ENCODE data around the gene BRPF1. TPM values are rescaled to one million over a fixed set of nuclear protein-coding genes. Genes with fewer than 3 reads are reported as not detected.

Gene BRPF1, protein sequence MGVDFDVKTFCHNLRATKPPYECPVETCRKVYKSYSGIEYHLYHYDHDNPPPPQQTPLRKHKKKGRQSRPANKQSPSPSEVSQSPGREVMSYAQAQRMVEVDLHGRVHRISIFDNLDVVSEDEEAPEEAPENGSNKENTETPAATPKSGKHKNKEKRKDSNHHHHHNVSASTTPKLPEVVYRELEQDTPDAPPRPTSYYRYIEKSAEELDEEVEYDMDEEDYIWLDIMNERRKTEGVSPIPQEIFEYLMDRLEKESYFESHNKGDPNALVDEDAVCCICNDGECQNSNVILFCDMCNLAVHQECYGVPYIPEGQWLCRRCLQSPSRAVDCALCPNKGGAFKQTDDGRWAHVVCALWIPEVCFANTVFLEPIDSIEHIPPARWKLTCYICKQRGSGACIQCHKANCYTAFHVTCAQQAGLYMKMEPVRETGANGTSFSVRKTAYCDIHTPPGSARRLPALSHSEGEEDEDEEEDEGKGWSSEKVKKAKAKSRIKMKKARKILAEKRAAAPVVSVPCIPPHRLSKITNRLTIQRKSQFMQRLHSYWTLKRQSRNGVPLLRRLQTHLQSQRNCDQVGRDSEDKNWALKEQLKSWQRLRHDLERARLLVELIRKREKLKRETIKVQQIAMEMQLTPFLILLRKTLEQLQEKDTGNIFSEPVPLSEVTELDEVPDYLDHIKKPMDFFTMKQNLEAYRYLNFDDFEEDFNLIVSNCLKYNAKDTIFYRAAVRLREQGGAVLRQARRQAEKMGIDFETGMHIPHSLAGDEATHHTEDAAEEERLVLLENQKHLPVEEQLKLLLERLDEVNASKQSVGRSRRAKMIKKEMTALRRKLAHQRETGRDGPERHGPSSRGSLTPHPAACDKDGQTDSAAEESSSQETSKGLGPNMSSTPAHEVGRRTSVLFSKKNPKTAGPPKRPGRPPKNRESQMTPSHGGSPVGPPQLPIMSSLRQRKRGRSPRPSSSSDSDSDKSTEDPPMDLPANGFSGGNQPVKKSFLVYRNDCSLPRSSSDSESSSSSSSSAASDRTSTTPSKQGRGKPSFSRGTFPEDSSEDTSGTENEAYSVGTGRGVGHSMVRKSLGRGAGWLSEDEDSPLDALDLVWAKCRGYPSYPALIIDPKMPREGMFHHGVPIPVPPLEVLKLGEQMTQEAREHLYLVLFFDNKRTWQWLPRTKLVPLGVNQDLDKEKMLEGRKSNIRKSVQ (N-terminal part only)
- 10 to 100 TPM; 16.6 to 17.6 TPM for total RNA-seq
- polyA plus RNA-seq: 1 to 10 TPM; 4.1 to 6.6 TPM
- long read RNA-seq, donor 1, full-length matches to known transcripts: 1 of 18 reads
- long read RNA-seq, donor 1, partial matches to known transcripts: 13 of 18 reads
- long read RNA-seq, donor 1, other reads (novel, unspliced or antisense): 4 of 18 reads
- long read RNA-seq, donor 2, full-length matches to known transcripts: 1 of 13 reads
- long read RNA-seq, donor 2, partial matches to known transcripts: 6 of 13 reads
- long read RNA-seq, donor 2, other reads (novel, unspliced or antisense): 6 of 13 reads

DNA sequence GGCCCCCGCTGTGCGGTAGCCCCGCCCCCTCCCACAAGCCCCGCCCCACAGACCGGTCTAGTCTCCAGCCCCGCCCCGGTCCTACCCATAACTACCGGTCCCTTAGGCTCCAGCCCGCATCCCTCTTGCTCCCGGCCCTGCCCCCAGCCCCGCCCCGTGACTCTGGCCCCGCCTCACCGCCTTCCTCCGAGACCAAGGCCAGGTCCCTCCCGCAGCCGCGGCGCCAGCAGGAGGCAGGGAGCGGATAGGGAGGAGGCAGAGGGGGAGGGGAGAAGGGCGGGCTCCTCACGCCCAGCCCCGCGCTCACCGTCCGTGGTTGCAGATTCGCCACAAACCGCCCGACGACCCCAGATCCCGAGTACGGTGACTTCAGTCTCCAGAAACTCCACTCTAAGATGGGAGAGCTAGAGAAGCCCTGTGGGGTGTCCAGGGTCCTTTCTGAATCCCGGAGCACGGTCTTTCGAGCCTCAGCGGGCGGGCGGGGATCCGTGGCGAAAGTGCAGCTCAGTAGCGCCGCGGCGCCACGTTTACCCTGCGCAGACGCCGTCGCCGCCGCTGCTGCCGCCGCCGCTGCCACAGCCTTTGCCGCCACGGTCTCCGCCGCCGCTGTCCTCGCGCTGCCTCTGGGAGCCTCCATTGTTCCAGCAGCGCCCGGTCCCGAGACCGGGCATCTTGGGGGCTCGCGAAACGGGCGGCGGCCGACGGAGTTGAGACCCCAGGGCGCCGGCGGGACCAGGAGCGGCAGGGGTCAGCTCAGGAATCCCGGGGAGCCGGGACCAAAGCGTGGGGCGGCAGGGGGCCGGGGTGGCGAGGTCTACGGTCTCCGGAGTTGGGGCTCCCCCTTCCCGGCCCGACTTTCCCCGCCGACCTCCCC lies at the start of gene BRPF1:
Gene BRPF1, plus strand, starts transcription at position 530 of the 874 bp plus-strand sequence. CDS start 2,406 bp downstream, outside the sequence.
- H3K9me3 ChIP-seq (ENCODE audit: control insufficient read depth, low read length): no peaks in the 10 kb centered on the region
- intact Hi-C loops (cut with DNase I): loop anchor here in 1 of 2 donors (1.0 to 5.0 kb wide), 2 partner anchors 18 to 201 kb away; partner anchors contain the start of genes CRELD1 and OGG1
- H3K4me3 ChIP-seq (ENCODE audit: low read length in 2 of 2): peak within 1 kb of the TSS; percentile 78 to 88
- DNase-seq: peak; percentile 100
- H3K27me3 ChIP-seq (ENCODE audit: control insufficient read depth in 1 of 2, insufficient read depth in 2 of 2, low read length in 1 of 2): no peaks in the 10 kb centered on the region
- peak within 1 kb of the TSS; percentile 30 to 96 for H3K27ac ChIP-seq (ENCODE audit: low read depth in 1 of 2, low read length in 2 of 2)
- WGBS, 2 donors: 0 to 1% methylated on average over 76 to 88 of the region's 88 CpGs
- no peaks in the 10 kb centered on the region for H3K36me3 ChIP-seq (ENCODE audit: control insufficient read depth in 1 of 2, insufficient read depth in 2 of 2, low read length in 1 of 2)
- no peaks in the 10 kb centered on the region for H3K4me1 ChIP-seq (ENCODE audit: control insufficient read depth in 1 of 2, insufficient read depth in 2 of 2, low read length in 2 of 2)
- ATAC-seq (ENCODE audit: low FRiP score): peak; percentile 100

DNA sequence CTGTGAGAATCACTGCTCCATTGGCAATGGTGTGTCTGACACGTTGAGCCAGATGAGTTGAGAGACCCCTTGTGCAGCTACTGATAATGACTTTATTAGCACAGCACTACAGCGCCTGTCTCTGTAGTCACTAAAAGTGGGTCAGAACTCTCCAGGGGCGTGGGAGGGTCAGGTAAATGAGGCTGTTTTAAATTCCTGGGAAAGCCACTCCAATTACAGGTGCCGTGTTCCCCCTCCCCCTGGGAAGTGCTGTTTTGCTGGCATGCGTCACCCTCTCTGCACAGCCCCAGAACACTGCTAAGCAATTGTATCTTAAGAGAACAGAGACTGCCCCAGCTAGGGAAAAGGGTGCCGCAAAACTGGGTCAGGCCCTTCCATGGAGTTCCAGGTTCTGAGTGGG lies 49.4 kb upstream of the BRPF1 start:
- intact Hi-C loops (cut with DNase I): no loop called here
- Histone ChIP-seq H3K27me3 (ENCODE audit: control insufficient read depth in 1 of 2, insufficient read depth in 2 of 2, low read length in 1 of 2) (no peaks in the 10 kb centered on the region), H3K36me3 (ENCODE audit: control insufficient read depth in 1 of 2, insufficient read depth in 2 of 2, low read length in 1 of 2) (peaks cover 20 to 43% of the 10 kb centered on the region in 2 donors), H3K27ac (ENCODE audit: low read depth in 1 of 2, low read length in 2 of 2) (no peak overlapping the region), H3K9me3 (ENCODE audit: control insufficient read depth, low read length) (no peaks in the 10 kb centered on the region), H3K4me3 (ENCODE audit: low read length in 2 of 2) (no peak overlapping the region), H3K4me1 (ENCODE audit: control insufficient read depth in 1 of 2, insufficient read depth in 2 of 2, low read length in 2 of 2) (no peaks in the 10 kb centered on the region)
- ATAC-seq (ENCODE audit: low FRiP score): no peak
- no peak for DNase-seq
- 86% methylated on average over 6 of the region's 6 CpGs for WGBS, 2 donors

DNA sequence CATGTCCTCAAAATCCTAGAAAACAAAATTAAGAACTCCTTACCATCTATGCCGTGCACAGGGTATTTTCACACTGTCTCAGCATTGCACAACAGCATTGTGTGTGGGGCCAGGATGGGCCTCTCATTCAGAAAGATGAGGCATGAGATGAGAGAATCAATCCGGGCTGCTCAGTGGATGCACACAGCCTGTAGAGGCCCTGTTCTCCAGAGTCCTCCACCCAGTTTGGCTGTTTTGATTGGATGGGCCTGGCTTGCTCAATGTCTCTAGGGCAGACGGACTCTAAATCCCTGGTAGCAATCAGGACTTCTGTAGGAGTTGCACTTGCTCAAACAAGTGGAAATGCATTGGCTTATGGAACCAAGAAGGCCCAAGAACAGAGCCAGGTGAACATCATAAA lies 48.1 kb upstream of the BRPF1 start:
- Histone ChIP-seq H3K27ac (ENCODE audit: low read depth in 1 of 2, low read length in 2 of 2) (no peak overlapping the region), H3K27me3 (ENCODE audit: control insufficient read depth in 1 of 2, insufficient read depth in 2 of 2, low read length in 1 of 2) (no peaks in the 10 kb centered on the region), H3K36me3 (ENCODE audit: control insufficient read depth in 1 of 2, insufficient read depth in 2 of 2, low read length in 1 of 2) (peaks cover 16 to 44% of the 10 kb centered on the region in 2 donors), H3K4me1 (ENCODE audit: control insufficient read depth in 1 of 2, insufficient read depth in 2 of 2, low read length in 2 of 2) (no peaks in the 10 kb centered on the region), H3K4me3 (ENCODE audit: low read length in 2 of 2) (no peak overlapping the region), H3K9me3 (ENCODE audit: control insufficient read depth, low read length) (no peaks in the 10 kb centered on the region)
- no peak for DNase-seq
- WGBS, 2 donors: 83 to 87% methylated on average over 3 of the region's 3 CpGs
- ATAC-seq (ENCODE audit: low FRiP score): no peak
- intact Hi-C loops (cut with DNase I): no loop called here

DNA sequence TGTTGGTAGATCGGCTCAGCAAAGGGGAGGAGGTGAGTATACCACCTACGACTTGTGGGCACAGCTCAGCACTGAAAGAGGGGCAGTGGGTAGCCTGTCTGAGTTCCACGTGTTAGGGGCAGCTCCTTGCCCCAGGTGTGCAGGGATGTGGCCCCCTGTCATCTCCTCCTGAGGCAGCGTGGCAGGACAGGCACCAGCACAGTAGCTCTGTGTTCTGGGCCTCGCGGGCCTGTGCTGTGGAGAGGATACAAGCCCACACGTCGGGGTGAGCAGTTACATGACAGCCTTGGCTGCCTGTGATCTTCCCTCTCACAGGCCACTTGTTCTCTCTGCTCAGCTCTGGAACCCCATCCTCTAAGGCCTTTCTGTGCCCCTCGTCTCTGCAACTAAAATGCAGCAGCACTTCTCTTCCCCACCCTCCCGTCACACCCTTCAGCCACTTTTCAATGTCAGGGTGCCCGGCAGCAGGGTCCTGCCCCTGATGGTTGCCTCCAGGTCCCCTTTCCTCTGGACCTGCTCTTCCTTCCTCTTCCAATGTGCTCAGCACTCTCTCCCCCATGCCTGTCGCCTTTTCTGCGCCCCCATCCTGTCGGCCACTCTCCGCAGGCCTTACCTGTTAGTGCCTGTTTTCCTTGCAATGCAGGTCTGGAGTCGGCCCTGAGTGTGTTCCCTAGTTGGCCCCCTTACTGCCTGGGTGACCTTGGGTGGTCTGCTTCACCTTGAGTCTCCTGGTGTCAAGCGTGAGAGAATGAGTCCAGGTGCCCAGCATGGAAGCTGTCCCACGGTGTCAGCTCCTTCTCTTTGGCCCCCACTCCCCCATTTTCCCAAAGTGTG lies 46.1 kb upstream of the BRPF1 start:
- intact Hi-C loops (cut with DNase I): no loop called here
- Histone ChIP-seq H3K4me1 (ENCODE audit: control insufficient read depth in 1 of 2, insufficient read depth in 2 of 2, low read length in 2 of 2) (no peaks in the 10 kb centered on the region), H3K27me3 (ENCODE audit: control insufficient read depth in 1 of 2, insufficient read depth in 2 of 2, low read length in 1 of 2) (no peaks in the 10 kb centered on the region), H3K27ac (ENCODE audit: low read depth in 1 of 2, low read length in 2 of 2) (no peak overlapping the region), H3K36me3 (ENCODE audit: control insufficient read depth in 1 of 2, insufficient read depth in 2 of 2, low read length in 1 of 2) (peaks cover 11 to 41% of the 10 kb centered on the region in 2 donors), H3K4me3 (ENCODE audit: low read length in 2 of 2) (no peak overlapping the region), H3K9me3 (ENCODE audit: control insufficient read depth, low read length) (no peaks in the 10 kb centered on the region)
- WGBS, 2 donors: 92 to 94% methylated on average over 17 to 18 of the region's 18 CpGs
- DNase-seq (peak in 1 of 2 donors; percentile 48), ATAC-seq (ENCODE audit: low FRiP score) (no peak)

DNA sequence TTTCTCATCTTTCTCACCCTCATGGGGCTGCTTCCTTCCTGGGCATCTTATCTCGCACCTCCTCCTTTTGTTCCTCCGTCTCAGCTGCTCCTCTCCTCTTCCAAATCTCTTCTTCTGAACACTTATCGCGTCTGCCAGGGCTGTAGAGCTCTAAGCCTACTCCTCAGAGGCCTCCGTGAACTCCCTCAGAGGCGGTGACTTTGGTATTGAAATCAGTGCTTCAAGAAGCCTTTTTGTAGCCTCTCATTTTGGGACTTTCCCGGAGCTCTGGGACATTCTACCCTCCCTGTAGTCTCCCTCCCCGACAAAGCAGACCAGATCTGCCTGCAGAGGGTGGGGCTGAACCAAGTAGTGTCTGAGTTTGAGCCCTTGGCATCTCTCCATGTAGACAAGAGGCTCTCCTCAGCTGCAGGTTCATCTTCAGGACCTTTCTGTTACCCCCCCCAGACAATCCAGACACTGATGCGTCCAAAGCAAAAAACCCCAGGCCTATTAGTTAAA lies 45.4 kb upstream of the BRPF1 start:
- ATAC-seq (ENCODE audit: low FRiP score) (no peak), DNase-seq (no peak)
- Histone ChIP-seq H3K4me1 (ENCODE audit: control insufficient read depth in 1 of 2, insufficient read depth in 2 of 2, low read length in 2 of 2) (no peaks in the 10 kb centered on the region), H3K27ac (ENCODE audit: low read depth in 1 of 2, low read length in 2 of 2) (no peak overlapping the region), H3K36me3 (ENCODE audit: control insufficient read depth in 1 of 2, insufficient read depth in 2 of 2, low read length in 1 of 2) (peaks cover 11 to 39% of the 10 kb centered on the region in 2 donors), H3K27me3 (ENCODE audit: control insufficient read depth in 1 of 2, insufficient read depth in 2 of 2, low read length in 1 of 2) (no peaks in the 10 kb centered on the region), H3K9me3 (ENCODE audit: control insufficient read depth, low read length) (no peaks in the 10 kb centered on the region), H3K4me3 (ENCODE audit: low read length in 2 of 2) (no peak overlapping the region)
- WGBS, 2 donors: 88 to 89% methylated on average over 9 of the region's 9 CpGs
- intact Hi-C loops (cut with DNase I): no loop called here

DNA sequence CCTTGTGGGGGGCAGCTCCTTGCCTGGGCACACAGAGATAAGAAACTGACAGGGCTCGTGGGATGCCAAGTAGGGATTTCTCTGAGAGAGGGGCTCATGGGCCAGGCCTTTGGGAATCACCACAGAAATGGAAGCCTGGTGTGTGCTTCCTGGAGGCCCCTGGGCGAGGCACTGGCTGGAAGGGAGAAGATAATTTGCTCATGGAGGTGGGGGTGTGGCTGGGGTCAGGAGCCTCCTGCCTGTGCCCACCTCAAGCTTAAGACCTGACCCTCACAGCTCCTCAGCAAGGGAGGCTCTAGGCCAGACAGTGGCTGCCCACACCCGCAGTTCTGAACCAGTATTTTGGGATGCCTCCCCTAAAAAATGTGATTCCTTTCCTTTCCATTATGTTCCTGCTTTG lies 44.8 kb upstream of the BRPF1 start:
- Histone ChIP-seq H3K4me1 (ENCODE audit: control insufficient read depth in 1 of 2, insufficient read depth in 2 of 2, low read length in 2 of 2) (no peaks in the 10 kb centered on the region), H3K9me3 (ENCODE audit: control insufficient read depth, low read length) (no peaks in the 10 kb centered on the region), H3K4me3 (ENCODE audit: low read length in 2 of 2) (no peak overlapping the region), H3K27me3 (ENCODE audit: control insufficient read depth in 1 of 2, insufficient read depth in 2 of 2, low read length in 1 of 2) (no peaks in the 10 kb centered on the region), H3K27ac (ENCODE audit: low read depth in 1 of 2, low read length in 2 of 2) (no peak overlapping the region), H3K36me3 (ENCODE audit: control insufficient read depth in 1 of 2, insufficient read depth in 2 of 2, low read length in 1 of 2) (peaks cover 11 to 41% of the 10 kb centered on the region in 2 donors)
- WGBS, 2 donors: 89 to 92% methylated on average over 3 of the region's 3 CpGs
- intact Hi-C loops (cut with DNase I): no loop called here
- DNase-seq (no peak), ATAC-seq (ENCODE audit: low FRiP score) (no peak)

DNA sequence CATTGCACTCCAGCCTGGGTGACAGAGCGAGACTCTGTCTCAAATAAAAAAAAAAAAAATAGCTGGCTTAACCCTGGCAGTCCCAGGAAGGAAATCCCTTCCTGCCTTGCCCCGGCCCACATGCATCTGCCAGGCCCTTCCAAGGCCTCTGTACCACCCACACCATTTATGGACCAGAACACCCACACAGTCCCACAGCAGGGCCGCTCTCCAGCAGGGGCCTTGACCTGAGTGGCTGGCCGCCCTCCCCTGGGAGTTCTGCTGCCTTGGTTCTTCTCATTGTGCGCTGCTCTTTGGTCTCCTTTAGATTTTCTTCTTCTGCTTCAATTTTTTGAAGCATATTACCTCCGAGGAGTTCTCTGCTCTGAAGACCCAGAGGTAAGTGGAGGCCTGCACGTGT lies 44.0 kb upstream of the BRPF1 start:
- intact Hi-C loops (cut with DNase I): no loop called here
- Histone ChIP-seq H3K9me3 (ENCODE audit: control insufficient read depth, low read length) (no peaks in the 10 kb centered on the region), H3K36me3 (ENCODE audit: control insufficient read depth in 1 of 2, insufficient read depth in 2 of 2, low read length in 1 of 2) (peaks cover 11 to 43% of the 10 kb centered on the region in 2 donors), H3K4me3 (ENCODE audit: low read length in 2 of 2) (no peak overlapping the region), H3K27ac (ENCODE audit: low read depth in 1 of 2, low read length in 2 of 2) (no peak overlapping the region), H3K4me1 (ENCODE audit: control insufficient read depth in 1 of 2, insufficient read depth in 2 of 2, low read length in 2 of 2) (no peaks in the 10 kb centered on the region), H3K27me3 (ENCODE audit: control insufficient read depth in 1 of 2, insufficient read depth in 2 of 2, low read length in 1 of 2) (no peaks in the 10 kb centered on the region)
- ATAC-seq (ENCODE audit: low FRiP score) (no peak), DNase-seq (no peak)
- 83 to 85% methylated on average over 7 of the region's 7 CpGs for WGBS, 2 donors
